SU-DHL-6 (cell line): Measurements from ENCODE around the gene MCM9.

Source experiments
- EZH2phosphoT487 ChIP-seq: fragments of 200-600 bp; sonication (generic), shearing (Covaris generic); conservative IDR thresholded peaks from 2 replicates; pipeline ENCODE4 v1.6.1; 2018; ENCODE audit warnings: mild to moderate bottlenecking, antibody characterized with exemption, low read length, moderate library complexity, mixed read lengths
- TF ChIP-seq, protein P1 (sequence below): fragments of 200-600 bp; sonication (generic); IDR thresholded peaks from one replicate; pipeline ENCODE4 v1.5.1; 2017; ENCODE audit warnings: antibody characterized with exemption, mild to moderate bottlenecking, low read length, moderate library complexity; ENCODE audit not compliant: insufficient read depth, poor library complexity, severe bottlenecking

GRCh38 chr6:118789954-118790353 is 145.0 kb downstream of the MCM9 start:
- TF ChIP-seq, protein P1, sequence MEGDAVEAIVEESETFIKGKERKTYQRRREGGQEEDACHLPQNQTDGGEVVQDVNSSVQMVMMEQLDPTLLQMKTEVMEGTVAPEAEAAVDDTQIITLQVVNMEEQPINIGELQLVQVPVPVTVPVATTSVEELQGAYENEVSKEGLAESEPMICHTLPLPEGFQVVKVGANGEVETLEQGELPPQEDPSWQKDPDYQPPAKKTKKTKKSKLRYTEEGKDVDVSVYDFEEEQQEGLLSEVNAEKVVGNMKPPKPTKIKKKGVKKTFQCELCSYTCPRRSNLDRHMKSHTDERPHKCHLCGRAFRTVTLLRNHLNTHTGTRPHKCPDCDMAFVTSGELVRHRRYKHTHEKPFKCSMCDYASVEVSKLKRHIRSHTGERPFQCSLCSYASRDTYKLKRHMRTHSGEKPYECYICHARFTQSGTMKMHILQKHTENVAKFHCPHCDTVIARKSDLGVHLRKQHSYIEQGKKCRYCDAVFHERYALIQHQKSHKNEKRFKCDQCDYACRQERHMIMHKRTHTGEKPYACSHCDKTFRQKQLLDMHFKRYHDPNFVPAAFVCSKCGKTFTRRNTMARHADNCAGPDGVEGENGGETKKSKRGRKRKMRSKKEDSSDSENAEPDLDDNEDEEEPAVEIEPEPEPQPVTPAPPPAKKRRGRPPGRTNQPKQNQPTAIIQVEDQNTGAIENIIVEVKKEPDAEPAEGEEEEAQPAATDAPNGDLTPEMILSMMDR = no peak
- no peak for TF ChIP-seq EZH2phosphoT487
